Esophagus muscularis mucosa (tissue), 4 donors: ENCODE results near the gene UNC13B. TPM values are rescaled to one million over a fixed set of nuclear protein-coding genes. Genes with fewer than 3 reads are reported as not detected.
"Not testable (repeated sequence)": the region's sequence is repeated elsewhere in the genome, so short reads cannot be mapped to it uniquely, and the experiment has no call there.

ENCODE experiments used
- DNase-seq: peaks from one replicate; pipeline ENCODE4 v3.0.0-alpha.2; 2017; ENCODE audit errors: extremely low spot score
- H3K27ac ChIP-seq, 4 donors: fragments of 200-600 bp; sonication (generic); replicated peaks in 1 of 4; 1 replicate in 3 of 4; 2 replicates in 1 of 4; pipeline ENCODE4 v1.5.1; 2016 to 2019; ENCODE audit warnings: mild to moderate bottlenecking in 1 of 4
- H3K27me3 ChIP-seq, 4 donors: fragments of 200-600 bp; sonication (generic); one replicate each; pipeline versions ENCODE4 v1.5.1 to v1.6.0; 2016 to 2019
- H3K36me3 ChIP-seq, 4 donors: fragments of 200-600 bp; sonication (generic); one replicate each; pipeline ENCODE4 v1.5.1; 2016 to 2019
- H3K4me1 ChIP-seq, 4 donors: fragments of 200-600 bp; sonication (generic); one replicate each; pipeline ENCODE4 v1.5.1; 2016 to 2019
- H3K4me3 ChIP-seq, 4 donors: fragments of 200-600 bp; sonication (generic); 1 replicate in 2 of 4; 2 replicates in 2 of 4; pipeline ENCODE4 v1.5.1; 2016 to 2019; ENCODE audit warnings: mild to moderate bottlenecking in 4 of 4, moderate library complexity in 1 of 4
- H3K9me3 ChIP-seq, 4 donors: fragments of 200-600 bp; sonication (generic); 1 replicate in 3 of 4; 2 replicates in 1 of 4; pipeline ENCODE4 v1.5.1; 2016 to 2019
- CTCF ChIP-seq, 3 experiments: fragments of 200-600 bp in 2 of 3; fragments of 450-650 bp in 1 of 3; sonication (generic) in 2 of 3; IDR thresholded peaks; one replicate each; pipeline ENCODE4 v1.5.1; 2017 to 2019; ENCODE audit warnings: antibody characterized with exemption in 3 of 3, mild to moderate bottlenecking in 2 of 3, moderate library complexity in 1 of 3
- EP300 ChIP-seq: sonication (generic); formaldehyde crosslinking; IDR thresholded peaks from one replicate; pipeline ENCODE4 v1.6.1; 2017; ENCODE audit warnings: antibody characterized with exemption
- POLR2A ChIP-seq: fragments of 450-650 bp; IDR thresholded peaks from one replicate; pipeline ENCODE4 v1.6.1; 2017; ENCODE audit warnings: antibody characterized with exemption, moderate library complexity, mild to moderate bottlenecking, low read depth
- POLR2AphosphoS5 ChIP-seq, 2 donors: sonication (generic); formaldehyde crosslinking; IDR thresholded peaks; one replicate each; pipeline ENCODE4 v1.6.1; 2017; ENCODE audit warnings: antibody characterized with exemption in 2 of 2
- WGBS: methylation state at CpG from one replicate; pipeline ENCODE4 v1.1.5; 2018; 5-methylcytosine and 5-hydroxymethylcytosine counted together
- intact Hi-C: fragments of 100-400 bp; cut with DNase I; formaldehyde crosslinking; loops from one replicate; pipeline ENCODE4 v1.15.1; 2023
- total RNA-seq, 4 donors: library from RNA; depleted of rRNA; stranded (reverse); fragments of >200 nt; gene quantifications; one replicate each; pipeline versions ENCODE4 v1.1.0 to v1.2.1, GENCODE V29; 2016

The UNC13B gene
- total RNA-seq, 4 donors from 2014 or later = 21.9 to 30.7 (median 28.7) TPM

DNA sequence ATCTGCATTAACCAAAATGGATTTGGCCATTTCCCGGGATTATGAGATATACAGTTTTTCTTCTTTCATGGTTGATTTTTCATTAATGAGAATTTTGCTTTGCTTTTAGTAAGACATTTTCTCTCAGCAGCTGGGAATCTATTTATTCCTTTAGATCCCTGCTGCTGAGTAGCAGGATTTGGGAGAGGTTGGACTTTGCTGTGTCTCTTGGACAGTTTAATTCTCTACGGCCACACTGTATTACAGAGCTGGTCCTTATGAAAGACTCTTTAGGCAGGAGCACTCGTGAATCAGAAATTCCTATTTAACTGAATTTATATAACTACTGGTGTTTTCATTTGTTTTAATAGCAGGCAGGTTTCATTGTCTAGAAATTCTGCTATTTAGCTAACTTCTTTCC, 1.6 kb downstream of the UNC13B start:
- H3K36me3 ChIP-seq = no peaks in the 10 kb centered on the region
- H3K4me1 ChIP-seq = peaks cover 7 to 35% (median 28%) of the 10 kb centered on the region in 4 donors
- no peak for DNase-seq
- H3K9me3 ChIP-seq = no peaks in the 10 kb centered on the region
- peak overlapping the region in 3 of 4 donors; percentile 76 to 94 (median 81) for H3K4me3 ChIP-seq
- TF ChIP-seq POLR2A = no peak
- WGBS = 60% methylated on average over 3 of the region's 3 CpGs
- intact Hi-C loops = loop anchor here (5.0 kb wide), 1 partner anchor 46 kb away; the partner anchor contains the start of gene ATOSB
- H3K27ac ChIP-seq = peak overlapping the region; percentile 92 to 97 (median 94)
- H3K27me3 ChIP-seq = no peaks in the 10 kb centered on the region

GRCh38 chr9:35164711-35165110, 2.9 kb downstream of the UNC13B start:
- H3K27ac ChIP-seq = no peak overlapping the region
- peaks cover 7 to 35% (median 28%) of the 10 kb centered on the region in 4 donors for H3K4me1 ChIP-seq
- no peaks in the 10 kb centered on the region for H3K9me3 ChIP-seq
- TF ChIP-seq POLR2AphosphoS5 (IDR thresholded peaks at IDR 0.05) = peak in 1 of 2 donors; percentile 12
- no peak for TF ChIP-seq CTCF (IDR thresholded peaks at IDR 0.05)
- H3K27me3 ChIP-seq = no peaks in the 10 kb centered on the region
- no peaks in the 10 kb centered on the region for H3K36me3 ChIP-seq
- intact Hi-C loops = loop anchor here (5.0 kb wide), 1 partner anchor 47 kb away; the partner anchor contains the start of gene ATOSB
- DNase-seq = no peak
- H3K4me3 ChIP-seq = no peak overlapping the region
- 71% methylated on average over 3 of the region's 3 CpGs for WGBS

DNA sequence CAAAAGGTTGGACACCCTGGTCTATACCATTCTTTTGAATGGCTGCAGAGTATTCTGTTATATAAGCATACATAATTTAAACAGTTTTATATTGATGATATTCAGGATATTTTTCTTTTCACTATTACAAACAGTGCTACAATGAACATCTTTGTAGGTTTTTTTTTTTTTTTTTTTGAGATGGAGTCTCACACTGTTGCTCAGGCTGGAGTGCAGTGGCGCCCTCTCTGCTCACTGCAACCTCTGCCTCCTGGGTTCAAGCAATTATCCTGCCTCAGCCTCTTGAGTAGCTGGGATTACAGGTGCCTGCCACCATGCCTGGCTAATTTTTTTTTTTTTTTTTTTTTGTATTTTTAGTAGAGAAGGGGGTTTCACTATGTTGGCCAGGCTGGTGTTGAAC, 5.6 kb downstream of the UNC13B start:
- DNase-seq, H3K9me3 ChIP-seq, H3K27ac ChIP-seq, H3K4me3 ChIP-seq, H3K36me3 ChIP-seq, H3K27me3 ChIP-seq, intact Hi-C loops: not testable (repeated sequence)
- WGBS = 96% methylated on average over 1 of the region's 1 CpG
- H3K4me1 ChIP-seq = peaks cover 7 to 29% (median 26%) of the 10 kb centered on the region in 4 donors

DNA sequence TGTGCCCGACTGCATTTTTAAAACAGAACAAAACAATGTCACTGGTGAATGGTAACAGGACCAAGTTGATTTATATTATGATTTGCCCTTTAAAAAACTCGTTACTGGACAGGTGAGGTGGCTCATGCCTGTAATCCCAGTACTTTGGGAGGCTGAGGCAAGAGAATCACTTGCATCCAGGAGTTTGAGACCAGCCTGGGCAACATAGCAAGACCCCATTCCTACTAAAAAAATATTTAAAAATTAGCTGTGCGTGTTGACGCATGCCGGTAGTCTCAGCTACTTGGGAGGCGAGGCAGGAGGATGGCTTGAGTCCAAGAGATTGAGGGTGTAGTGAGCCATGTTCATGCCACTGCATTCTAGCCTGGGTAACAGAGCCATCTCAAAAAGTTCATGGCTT, 7.2 kb downstream of the UNC13B start:
- no peak overlapping the region for H3K27ac ChIP-seq
- no peak for TF ChIP-seq CTCF (IDR thresholded peaks at IDR 0.05)
- DNase-seq = no peak
- intact Hi-C loops = no loop called here
- no peaks in the 10 kb centered on the region for H3K9me3 ChIP-seq
- H3K27me3 ChIP-seq = no peaks in the 10 kb centered on the region
- no peak overlapping the region for H3K4me3 ChIP-seq
- WGBS = 87% methylated on average over 6 of the region's 6 CpGs
- H3K36me3 ChIP-seq = no peaks in the 10 kb centered on the region
- peaks cover 0 to 22% (median 19%) of the 10 kb centered on the region in 4 donors for H3K4me1 ChIP-seq

DNA sequence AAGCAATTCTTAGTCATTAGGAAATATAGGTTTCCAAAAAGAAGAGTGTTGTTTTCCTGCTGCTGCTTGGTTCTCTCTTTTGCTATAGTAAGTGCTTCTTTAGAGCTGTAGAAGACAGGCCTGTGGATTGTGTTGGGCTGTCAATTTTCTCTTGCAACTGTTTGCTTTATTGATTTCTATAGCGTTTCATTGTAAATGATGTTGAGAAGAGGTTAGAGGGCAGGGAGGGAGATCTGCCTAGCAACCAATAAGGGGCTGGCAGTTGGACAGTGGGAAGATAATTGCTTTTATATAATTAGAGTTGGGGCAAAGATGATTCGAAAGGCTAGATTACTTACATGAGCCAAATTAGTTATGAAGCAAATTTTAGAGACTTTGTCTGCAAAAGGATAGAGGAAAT, 11.1 kb downstream of the UNC13B start:
- intact Hi-C loops = no loop called here
- WGBS = 45% methylated on average over 2 of the region's 2 CpGs
- peaks cover 0 to 11% (median 5%) of the 10 kb centered on the region in 4 donors for H3K4me1 ChIP-seq
- H3K27ac ChIP-seq = no peak overlapping the region
- TF ChIP-seq EP300 (no peak), POLR2AphosphoS5 (IDR thresholded peaks at IDR 0.05) (no peak), POLR2A (no peak), CTCF (IDR thresholded peaks at IDR 0.05) (no peak)
- DNase-seq = no peak
- H3K4me3 ChIP-seq = no peak overlapping the region
- H3K9me3 ChIP-seq = no peaks in the 10 kb centered on the region
- no peaks in the 10 kb centered on the region for H3K36me3 ChIP-seq
- no peaks in the 10 kb centered on the region for H3K27me3 ChIP-seq

DNA sequence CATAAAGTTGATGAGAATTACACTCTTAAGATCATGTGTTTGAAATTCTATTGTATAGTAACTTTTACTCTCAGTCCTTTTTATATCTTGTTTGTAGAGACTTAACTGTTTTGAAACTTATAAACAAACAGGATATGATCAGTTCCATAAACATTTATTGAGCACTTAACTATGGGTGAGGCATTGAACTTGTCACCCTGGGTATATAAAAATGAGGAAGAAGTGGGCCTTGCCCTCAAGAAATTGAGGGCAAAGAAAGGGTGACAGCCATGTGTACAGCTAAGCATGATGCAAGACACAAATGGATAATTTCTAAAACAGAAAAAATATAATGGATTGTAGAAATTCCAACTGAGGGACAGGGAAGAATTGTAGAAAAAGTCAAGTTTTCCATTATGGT, 15.7 kb downstream of the UNC13B start:
- Histone ChIP-seq H3K27ac (no peak overlapping the region), H3K4me3 (no peak overlapping the region), H3K4me1 (peaks cover 0 to 10% (median 5%) of the 10 kb centered on the region in 4 donors), H3K27me3 (no peaks in the 10 kb centered on the region), H3K36me3 (no peaks in the 10 kb centered on the region), H3K9me3 (no peaks in the 10 kb centered on the region)
- DNase-seq = no peak
- intact Hi-C loops = no loop called here
- TF ChIP-seq POLR2AphosphoS5 (IDR thresholded peaks at IDR 0.05) (no peak), EP300 (no peak), CTCF (IDR thresholded peaks at IDR 0.05) (no peak), POLR2A (no peak)
